ENCODE measurements around the gene ACVR1B. TPM values are rescaled to one million over a fixed set of nuclear protein-coding genes. Genes with fewer than 3 reads are reported as not detected.

Gene ACVR1B
- total and polyA plus RNA-seq, 2 experiments from 2014 or later: 11.9 to 46.4 TPM

DNA sequence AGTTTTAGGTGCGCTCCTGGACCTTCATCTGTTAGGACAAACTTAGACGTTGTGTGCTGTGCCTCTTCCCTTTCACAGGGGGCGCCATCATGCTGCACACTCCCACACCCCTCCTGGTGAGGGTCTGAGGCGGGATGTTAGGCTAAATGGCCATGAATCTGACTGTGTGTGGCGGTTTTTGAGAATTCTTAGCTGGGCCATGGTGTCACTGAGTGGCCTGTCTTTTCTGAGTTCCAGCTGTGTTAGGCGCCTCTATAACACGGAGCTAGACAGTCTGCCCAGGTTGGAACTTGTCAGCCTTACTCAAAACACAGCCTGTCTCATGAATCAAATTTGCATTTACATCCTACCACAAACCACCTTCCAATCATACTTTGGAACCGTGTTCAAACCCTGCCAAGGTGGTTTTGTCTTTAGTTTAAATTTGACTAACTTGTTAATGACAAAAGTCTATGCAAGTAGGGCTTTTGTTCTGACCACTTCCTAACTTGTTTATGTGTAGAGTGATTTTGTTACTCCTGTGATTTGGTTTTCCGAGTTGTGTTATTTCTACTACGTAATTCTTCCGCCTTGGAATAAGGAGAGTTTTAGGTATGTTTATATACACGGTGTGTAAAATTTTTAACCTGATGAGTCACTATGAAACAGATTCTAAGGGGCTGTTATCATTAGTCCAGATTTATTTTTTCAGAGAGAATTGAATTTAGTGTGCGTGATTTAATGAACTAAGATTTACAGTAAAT is 19.6 kb downstream of the ACVR1B start:
- Histone ChIP-seq H3K4me1 (ENCODE audit: low read depth) (peaks cover 39% of the 10 kb centered on the region), H3K27me3 (no peaks in the 10 kb centered on the region), H3K36me3 (peaks cover 7% of the 10 kb centered on the region), H3K27ac (peak overlapping the region; percentile 77), H3K9me3 (ENCODE audit: low read depth) (no peaks in the 10 kb centered on the region), H3K4me3 (no peak overlapping the region)
- DNase-seq (ENCODE audit: low read depth in 1 of 2, low spot score in 1 of 2): peak; percentile 49 to 52
- TF ChIP-seq CTCF (IDR thresholded peaks at IDR 0.05; ENCODE audit: low read depth, low read length): peak; percentile 74

DNA sequence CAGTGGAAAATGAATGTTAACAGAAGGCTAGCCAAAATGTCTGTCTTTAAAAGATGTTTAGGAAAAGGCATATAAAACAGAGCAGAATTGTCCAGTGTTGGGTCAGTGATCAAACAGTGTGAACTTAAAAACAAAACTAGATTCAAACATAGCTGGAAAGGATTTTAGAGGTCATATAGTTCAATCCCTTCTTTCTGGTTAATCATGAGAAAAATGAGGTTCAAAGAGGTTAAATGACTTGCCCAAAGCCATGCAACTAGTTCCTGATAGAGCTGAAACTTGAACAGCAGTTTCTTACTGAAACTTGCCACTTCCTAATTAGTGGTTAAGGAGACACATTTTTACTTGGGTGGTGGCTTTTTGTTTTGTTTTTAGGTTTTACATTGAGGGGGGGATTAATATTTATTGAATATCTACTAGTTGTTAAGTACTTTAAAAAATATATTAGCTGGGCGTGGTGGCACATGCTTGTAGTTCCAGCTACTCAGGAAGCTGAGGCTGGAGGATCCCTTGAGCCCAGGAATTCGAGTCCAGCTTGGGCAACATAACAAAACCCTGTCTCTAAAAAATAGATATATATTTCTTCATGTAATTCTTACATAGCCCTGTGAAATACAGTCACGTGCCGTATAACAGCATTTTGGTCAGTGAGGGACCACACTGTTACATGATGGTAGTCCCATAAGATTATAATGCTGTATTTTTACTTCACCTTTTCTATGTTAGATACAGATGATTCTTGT is 20.4 kb downstream of the ACVR1B start:
- Histone ChIP-seq H3K9me3 (ENCODE audit: low read depth) (no peaks in the 10 kb centered on the region), H3K4me3 (no peak overlapping the region), H3K36me3 (peaks cover 12% of the 10 kb centered on the region), H3K4me1 (ENCODE audit: low read depth) (peaks cover 46% of the 10 kb centered on the region), H3K27me3 (no peaks in the 10 kb centered on the region), H3K27ac (peak overlapping the region; percentile 77)
- DNase-seq (ENCODE audit: low read depth in 1 of 2, low spot score in 1 of 2): peak in 1 of 2 donors; percentile 55
- no peak for TF ChIP-seq CTCF (IDR thresholded peaks at IDR 0.05; ENCODE audit: low read depth, low read length)

- Histone ChIP-seq H3K4me1 (ENCODE audit: low read depth) (peaks cover 52% of the 10 kb centered on the region), H3K36me3 (peaks cover 12% of the 10 kb centered on the region), H3K9me3 (ENCODE audit: low read depth) (no peaks in the 10 kb centered on the region), H3K4me3 (no peak overlapping the region), H3K27me3 (no peaks in the 10 kb centered on the region), H3K27ac (peak overlapping the region; percentile 77)
- TF ChIP-seq CTCF (IDR thresholded peaks at IDR 0.05; ENCODE audit: low read depth, low read length): no peak
- DNase-seq (ENCODE audit: low read depth in 1 of 2, low spot score in 1 of 2): no peak
These were observed 20.9 kb downstream of the ACVR1B start for GRCh38 chr12:51972422-51972812.

- Histone ChIP-seq H3K36me3 (peaks cover 12% of the 10 kb centered on the region), H3K27ac (peak overlapping the region; percentile 77), H3K9me3 (ENCODE audit: low read depth) (no peaks in the 10 kb centered on the region), H3K4me1 (ENCODE audit: low read depth) (peaks cover 52% of the 10 kb centered on the region), H3K27me3 (no peaks in the 10 kb centered on the region), H3K4me3 (no peak overlapping the region)
- no peak for TF ChIP-seq CTCF (IDR thresholded peaks at IDR 0.05; ENCODE audit: low read depth, low read length)
- DNase-seq (ENCODE audit: low read depth in 1 of 2, low spot score in 1 of 2): peak; percentile 49 to 94
These were observed 21.4 kb downstream of the ACVR1B start for GRCh38 chr12:51972849-51973273.

DNA sequence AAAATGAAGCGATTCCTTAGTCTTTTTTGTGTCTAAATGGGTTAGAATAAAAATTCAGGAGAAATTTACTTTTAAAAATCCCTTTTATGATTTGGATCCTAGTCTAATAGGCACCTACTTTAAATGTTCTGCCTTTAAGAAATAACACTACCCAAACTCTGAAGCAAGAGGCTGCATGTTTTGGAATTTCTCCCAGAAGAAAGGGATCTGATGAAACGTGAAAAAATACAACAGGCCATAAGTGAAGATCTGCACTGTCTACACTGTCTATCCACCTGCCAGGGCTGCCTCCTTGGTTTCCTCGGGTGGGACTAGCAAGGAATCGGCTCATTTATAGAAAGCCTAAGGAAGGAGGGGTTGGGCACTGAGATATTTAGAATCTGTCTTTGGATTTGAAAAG is 22.1 kb downstream of the ACVR1B start:
- H3K27ac ChIP-seq: peak overlapping the region; percentile 77

More for the DNA sequence above, 22.1 kb downstream of the ACVR1B start:
- Histone ChIP-seq H3K4me1 (ENCODE audit: low read depth) (peaks cover 52% of the 10 kb centered on the region), H3K4me3 (no peak overlapping the region), H3K36me3 (peaks cover 12% of the 10 kb centered on the region), H3K9me3 (ENCODE audit: low read depth) (no peaks in the 10 kb centered on the region), H3K27me3 (no peaks in the 10 kb centered on the region)
- TF ChIP-seq CTCF (IDR thresholded peaks at IDR 0.05; ENCODE audit: low read depth, low read length): no peak
- DNase-seq (ENCODE audit: low read depth in 1 of 2, low spot score in 1 of 2): peak in 1 of 2 donors; percentile 71
